CD4-positive, alpha-beta T cell (primary cell): ENCODE results near the gene TFPI. TPM values are rescaled to one million over a fixed set of nuclear protein-coding genes. Genes with fewer than 3 reads are reported as not detected.
"Not testable (repeated sequence)": the region's sequence is repeated elsewhere in the genome, so short reads cannot be mapped to it uniquely, and the experiment has no call there.

Source experiments
- ATAC-seq: fragments of 200-7000 bp; cut with Tn5 transposase; one replicate; pipeline ENCODE4 v1.10.0; 2022; ENCODE audit warnings: mild to moderate bottlenecking; ENCODE audit not compliant: poor library complexity
- CTCF ChIA-PET: fragments of 350-600 bp; sonication (Branson Sonifier 250); formaldehyde crosslinking; loops from one replicate; lab custom pipeline; 2021; ENCODE audit warnings: antibody characterized with exemption, inconsistent platforms; lab: Charles Lee
- POLR2A ChIA-PET: fragments of 350-600 bp; sonication (Branson Sonifier 250); formaldehyde crosslinking; loops from one replicate; lab custom pipeline; 2021; ENCODE audit warnings: antibody characterized with exemption, inconsistent platforms; lab: Charles Lee
- DNase-seq, 14 experiments: peaks; one replicate each; pipeline ENCODE4 v3.0.0-alpha.2; 2013 to 2020; ENCODE audit warnings: mixed read lengths in 2 of 14
- H3K27ac ChIP-seq, 2 donors: one replicate each; pipeline versions ENCODE4 v1.5.1 to v1.7.0; 2013; ENCODE audit warnings: low read length in 2 of 2, low read depth in 1 of 2, mild to moderate bottlenecking in 1 of 2
- H3K27me3 ChIP-seq, 2 experiments: 1 replicate in 1 of 2; 2 replicates in 1 of 2; pipeline versions ENCODE4 v1.6.1 to v1.7.0; 2013; ENCODE audit warnings: low read length in 2 of 2, control low read depth in 1 of 2, mild to moderate bottlenecking in 1 of 2, moderate library complexity in 1 of 2; ENCODE audit not compliant: insufficient read depth in 2 of 2, control insufficient read depth in 1 of 2
- H3K36me3 ChIP-seq: one replicate; pipeline ENCODE4 v1.6.1; 2013; ENCODE audit warnings: low read length, control low read depth; ENCODE audit not compliant: insufficient read depth
- H3K4me1 ChIP-seq: one replicate; pipeline ENCODE4 v1.6.1; 2013; ENCODE audit warnings: low read length, control low read depth; ENCODE audit not compliant: insufficient read depth
- H3K4me3 ChIP-seq: one replicate; pipeline ENCODE4 v1.5.1; 2013; ENCODE audit warnings: mild to moderate bottlenecking, low read length, moderate library complexity
- H3K9me3 ChIP-seq, 2 experiments: 1 replicate in 1 of 2; 2 replicates in 1 of 2; pipeline versions ENCODE4 v1.6.1 to v1.7.0; 2013; ENCODE audit warnings: low read length in 2 of 2, mild to moderate bottlenecking in 2 of 2, control low read depth in 1 of 2, moderate library complexity in 1 of 2; ENCODE audit not compliant: control insufficient read depth in 1 of 2, insufficient read depth in 1 of 2
- H3K27ac Mint-ChIP-seq: one replicate; pipeline ENCODE4 v1.8.0; 2020; ENCODE audit warnings: mixed read lengths
- H3K27me3 Mint-ChIP-seq: one replicate; pipeline ENCODE4 v1.8.0; 2021; ENCODE audit warnings: mixed read lengths
- H3K36me3 Mint-ChIP-seq: one replicate; pipeline ENCODE4 v1.8.0; 2021; ENCODE audit warnings: low read depth, mixed read lengths
- H3K4me1 Mint-ChIP-seq: one replicate; pipeline ENCODE4 v1.8.0; 2021; ENCODE audit warnings: low read depth, mixed read lengths
- H3K4me3 Mint-ChIP-seq: one replicate; pipeline ENCODE4 v1.8.0; 2020; ENCODE audit warnings: mild to moderate bottlenecking, mixed read lengths
- H3K9me3 Mint-ChIP-seq: one replicate; pipeline ENCODE4 v1.8.0; 2020; ENCODE audit warnings: mixed read lengths
- intact Hi-C, 2 experiments: fragments of 100-400 bp; cut with DNase I in 1 of 2; cut with micrococcal nuclease in 1 of 2; formaldehyde crosslinking; loops; one replicate each; pipeline versions ENCODE4 v1.15.1 to v1.9.0; 2023 to 2025; cut with DNase I, micrococcal nuclease
- total RNA-seq, 174 experiments: library from RNA in 2 of 174; stranded (reverse) in 2 of 174; gene quantifications; one replicate each; pipeline ENCODE4 v1.2.3 and lab custom pipeline; 2021 to 2026
- TF ChIP-seq, protein P1 (sequence below): fragments of 200-600 bp; IDR thresholded peaks from one replicate; pipeline ENCODE4 v1.8.0; 2022; ENCODE audit warnings: antibody characterized with exemption, mild to moderate bottlenecking

Gene TFPI
- total RNA-seq, 2 experiments from 2014 or later = 0.17 TPM; not detected in 1

DNA sequence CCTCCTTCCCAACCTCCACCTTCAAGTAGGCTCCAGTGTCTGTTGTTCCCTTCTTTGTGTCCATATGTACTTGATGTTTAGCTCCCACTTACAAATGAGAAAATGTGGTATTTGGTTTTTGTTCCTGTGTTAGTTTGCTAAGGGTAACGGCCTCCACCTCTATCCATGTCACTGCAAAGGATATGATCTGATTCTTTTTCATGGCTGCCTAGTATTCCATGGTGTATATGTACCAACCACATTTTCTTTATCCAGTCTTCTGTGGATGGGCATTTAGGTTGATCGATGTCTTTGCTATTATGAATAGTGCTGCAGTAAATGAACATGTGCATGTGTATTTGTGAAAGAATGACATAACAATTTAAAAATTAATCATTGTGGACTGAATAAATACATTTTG, 19.5 kb upstream of the TFPI start:
- H3K27ac Mint-ChIP-seq = no peak overlapping the region
- intact Hi-C loops = no loop called here
- TF ChIP-seq, protein P1, sequence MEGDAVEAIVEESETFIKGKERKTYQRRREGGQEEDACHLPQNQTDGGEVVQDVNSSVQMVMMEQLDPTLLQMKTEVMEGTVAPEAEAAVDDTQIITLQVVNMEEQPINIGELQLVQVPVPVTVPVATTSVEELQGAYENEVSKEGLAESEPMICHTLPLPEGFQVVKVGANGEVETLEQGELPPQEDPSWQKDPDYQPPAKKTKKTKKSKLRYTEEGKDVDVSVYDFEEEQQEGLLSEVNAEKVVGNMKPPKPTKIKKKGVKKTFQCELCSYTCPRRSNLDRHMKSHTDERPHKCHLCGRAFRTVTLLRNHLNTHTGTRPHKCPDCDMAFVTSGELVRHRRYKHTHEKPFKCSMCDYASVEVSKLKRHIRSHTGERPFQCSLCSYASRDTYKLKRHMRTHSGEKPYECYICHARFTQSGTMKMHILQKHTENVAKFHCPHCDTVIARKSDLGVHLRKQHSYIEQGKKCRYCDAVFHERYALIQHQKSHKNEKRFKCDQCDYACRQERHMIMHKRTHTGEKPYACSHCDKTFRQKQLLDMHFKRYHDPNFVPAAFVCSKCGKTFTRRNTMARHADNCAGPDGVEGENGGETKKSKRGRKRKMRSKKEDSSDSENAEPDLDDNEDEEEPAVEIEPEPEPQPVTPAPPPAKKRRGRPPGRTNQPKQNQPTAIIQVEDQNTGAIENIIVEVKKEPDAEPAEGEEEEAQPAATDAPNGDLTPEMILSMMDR = no peak
- no peak overlapping the region for H3K4me3 Mint-ChIP-seq
- H3K4me1 Mint-ChIP-seq = no peaks in the 10 kb centered on the region
- H3K9me3 Mint-ChIP-seq = peaks cover 5% of the 10 kb centered on the region
- Histone ChIP-seq H3K36me3 (no peaks in the 10 kb centered on the region), H3K9me3 (no peaks in the 10 kb centered on the region), H3K4me3 (no peak overlapping the region), H3K4me1 (no peaks in the 10 kb centered on the region), H3K27me3 (no peaks in the 10 kb centered on the region), H3K27ac (no peak overlapping the region)
- no peaks in the 10 kb centered on the region for H3K36me3 Mint-ChIP-seq
- POLR2A ChIA-PET = no interaction called here
- CTCF ChIA-PET = no interaction called here
- DNase-seq (no peak), ATAC-seq (no peak)
- H3K27me3 Mint-ChIP-seq = no peaks in the 10 kb centered on the region

DNA sequence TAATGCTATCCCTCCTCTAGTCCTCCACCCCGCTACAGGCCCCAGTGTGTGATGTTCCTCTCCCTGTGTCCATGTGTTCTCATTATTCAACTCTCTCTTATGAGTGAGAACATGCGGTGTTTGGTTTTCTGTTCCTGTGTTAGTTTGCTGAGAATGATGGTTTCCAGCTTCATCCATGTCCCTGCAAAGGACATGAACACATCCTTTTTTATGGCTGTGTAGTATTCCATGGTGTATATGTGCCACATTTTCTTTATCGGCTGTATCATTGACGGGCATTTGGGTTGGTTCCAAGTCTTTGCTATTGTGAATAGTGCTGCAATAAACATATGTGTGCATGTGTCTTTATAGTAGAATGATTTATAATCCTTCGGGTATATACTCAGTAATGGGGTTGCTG, 17.8 kb upstream of the TFPI start:
- H3K27ac ChIP-seq, H3K9me3 Mint-ChIP-seq, H3K9me3 ChIP-seq, H3K27me3 Mint-ChIP-seq, intact Hi-C loops, H3K36me3 ChIP-seq, H3K36me3 Mint-ChIP-seq, POLR2A ChIA-PET, H3K4me3 ChIP-seq, H3K4me1 ChIP-seq, H3K27ac Mint-ChIP-seq, H3K4me1 Mint-ChIP-seq, ATAC-seq, DNase-seq, H3K4me3 Mint-ChIP-seq, CTCF ChIA-PET, H3K27me3 ChIP-seq: not testable (repeated sequence)

DNA sequence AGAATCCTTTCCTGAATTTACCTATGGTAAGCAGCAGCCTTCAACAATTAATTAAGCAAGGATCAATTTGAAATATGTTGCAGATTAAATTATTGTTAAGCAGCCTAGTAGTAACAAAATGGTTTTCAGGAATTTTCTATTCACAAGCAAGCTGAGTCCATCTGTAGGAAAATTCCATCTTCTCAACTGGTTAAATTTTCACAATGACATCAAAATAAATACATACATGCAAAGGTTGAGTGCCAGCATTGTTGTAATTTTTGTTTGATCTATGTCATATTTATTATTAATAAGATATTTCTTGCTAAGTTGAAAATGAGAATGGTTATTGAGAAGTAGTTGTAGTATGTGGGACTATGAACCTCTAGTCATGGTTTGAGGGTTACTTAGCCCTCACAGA, 15.3 kb upstream of the TFPI start:
- Mint-ChIP-seq H3K4me1 (no peaks in the 10 kb centered on the region), H3K27me3 (no peaks in the 10 kb centered on the region), H3K27ac (no peak overlapping the region), H3K4me3 (no peak overlapping the region), H3K36me3 (no peaks in the 10 kb centered on the region), H3K9me3 (peaks cover 5% of the 10 kb centered on the region)
- POLR2A ChIA-PET = no interaction called here
- no peak overlapping the region for H3K27ac ChIP-seq
- CTCF ChIA-PET = no interaction called here
- H3K4me3 ChIP-seq = no peak overlapping the region
- H3K36me3 ChIP-seq = no peaks in the 10 kb centered on the region
- ATAC-seq (no peak), DNase-seq (no peak)
- TF ChIP-seq, protein P1 = no peak
- H3K9me3 ChIP-seq = no peaks in the 10 kb centered on the region
- no peaks in the 10 kb centered on the region for H3K4me1 ChIP-seq
- H3K27me3 ChIP-seq = no peaks in the 10 kb centered on the region
- intact Hi-C loops = no loop called here

DNA sequence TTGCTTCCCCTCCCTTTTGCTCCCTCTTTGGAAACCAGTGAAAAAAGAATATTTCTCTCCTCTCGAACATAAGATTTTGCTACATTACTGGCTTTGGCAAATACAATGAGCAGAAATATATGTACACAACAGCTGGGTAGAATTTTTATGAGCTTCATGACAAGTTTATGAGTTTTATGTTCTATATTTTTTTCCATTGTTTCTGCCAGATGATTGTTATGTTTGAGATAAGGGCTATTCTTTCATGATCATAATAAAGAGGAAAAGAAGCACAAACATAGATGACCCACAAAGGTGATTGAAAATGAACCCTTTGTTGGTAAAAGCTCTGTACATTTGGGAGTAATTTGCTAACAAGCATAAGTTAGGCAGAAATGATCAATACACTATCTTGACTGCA, 14.8 kb upstream of the TFPI start:
- no peak for ATAC-seq
- no peak for DNase-seq
- Histone ChIP-seq H3K27me3 (no peaks in the 10 kb centered on the region), H3K4me1 (no peaks in the 10 kb centered on the region), H3K4me3 (no peak overlapping the region), H3K9me3 (no peaks in the 10 kb centered on the region), H3K27ac (no peak overlapping the region), H3K36me3 (no peaks in the 10 kb centered on the region)
- Mint-ChIP-seq H3K27me3 (no peaks in the 10 kb centered on the region), H3K4me3 (no peak overlapping the region), H3K27ac (no peak overlapping the region), H3K36me3 (no peaks in the 10 kb centered on the region), H3K4me1 (no peaks in the 10 kb centered on the region), H3K9me3 (peaks cover 5% of the 10 kb centered on the region)
- TF ChIP-seq, protein P1 = no peak
- ChIA-PET POLR2A (no interaction called here), CTCF (no interaction called here)
- intact Hi-C loops = no loop called here
